Upper lobe of right lung (tissue), 1 donor: ENCODE data around the gene SRM. TPM values are rescaled to one million over a fixed set of nuclear protein-coding genes. Genes with fewer than 3 reads are reported as not detected.
"Not testable (repeated sequence)": the region's sequence is repeated elsewhere in the genome, so short reads cannot be mapped to it uniquely, and the experiment has no call there.

ENCODE experiments used
- ATAC-seq: fragments of 200-7000 bp; cut with Tn5 transposase; one replicate; pipeline ENCODE4 v1.9.1; 2020; ENCODE audit warnings: mild to moderate bottlenecking, moderate library complexity
- DNase-seq: peaks from one replicate; pipeline ENCODE4 v3.0.0-alpha.2; 2020
- H3K27ac ChIP-seq: fragments of 200-600 bp; one replicate; pipeline ENCODE4 v1.8.0; 2022
- H3K27me3 ChIP-seq: fragments of 200-600 bp; one replicate; pipeline ENCODE4 v1.8.0; 2022; ENCODE audit warnings: mild to moderate bottlenecking
- H3K36me3 ChIP-seq: fragments of 200-600 bp; one replicate; pipeline ENCODE4 v1.8.0; 2022
- H3K4me1 ChIP-seq: fragments of 200-600 bp; one replicate; pipeline ENCODE4 v1.8.0; 2022
- H3K4me3 ChIP-seq: fragments of 200-600 bp; one replicate; pipeline ENCODE4 v1.8.0; 2022; ENCODE audit warnings: mild to moderate bottlenecking
- H3K9me3 ChIP-seq: fragments of 200-600 bp; one replicate; pipeline ENCODE4 v1.8.0; 2022
- intact Hi-C: fragments of 100-400 bp; cut with DNase I; formaldehyde crosslinking; loops from one replicate; pipeline ENCODE4 v1.11.0; 2022
- total RNA-seq: library from RNA; stranded (reverse); fragmentation: NEBNext Ultra II Directional; extraction: Animal tissue kit (Norgen Biotek cat#: 25700); gene quantifications from one replicate; pipeline ENCODE4 v1.2.1, GENCODE V29; 2021
- TF ChIP-seq, protein P1 (sequence below): fragments of 200-600 bp; IDR thresholded peaks from one replicate; pipeline ENCODE4 v1.8.0; 2022; ENCODE audit warnings: antibody characterized with exemption
- donor health status: DM: no; HTN: yes; CAD: no; lungs with severe emphysema.

The SRM gene
- total RNA-seq, 1 donor from 2014 or later, result 46.1 TPM

DNA sequence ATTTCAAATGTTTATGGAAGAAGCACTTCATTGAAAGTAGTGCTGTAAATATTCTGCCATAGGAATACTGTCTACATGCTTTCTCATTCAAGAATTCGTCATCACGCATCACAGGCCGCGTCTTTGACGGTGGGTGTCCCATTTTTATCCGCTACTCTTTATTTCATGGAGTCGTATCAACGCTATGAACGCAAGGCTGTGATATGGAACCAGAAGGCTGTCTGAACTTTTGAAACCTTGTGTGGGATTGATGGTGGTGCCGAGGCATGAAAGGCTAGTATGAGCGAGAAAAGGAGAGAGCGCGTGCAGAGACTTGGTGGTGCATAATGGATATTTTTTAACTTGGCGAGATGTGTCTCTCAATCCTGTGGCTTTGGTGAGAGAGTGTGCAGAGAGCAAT, 36.6 kb downstream of the SRM start:
- no peak overlapping the region for H3K4me3 ChIP-seq
- intact Hi-C loops, result no loop called here
- no peak for DNase-seq
- H3K4me1 ChIP-seq, result no peaks in the 10 kb centered on the region
- no peaks in the 10 kb centered on the region for H3K9me3 ChIP-seq
- ATAC-seq, result no peak
- H3K36me3 ChIP-seq, result peaks cover 97% of the 10 kb centered on the region
- H3K27me3 ChIP-seq, result no peaks in the 10 kb centered on the region
- H3K27ac ChIP-seq, result no peak overlapping the region
- TF ChIP-seq, protein P1, sequence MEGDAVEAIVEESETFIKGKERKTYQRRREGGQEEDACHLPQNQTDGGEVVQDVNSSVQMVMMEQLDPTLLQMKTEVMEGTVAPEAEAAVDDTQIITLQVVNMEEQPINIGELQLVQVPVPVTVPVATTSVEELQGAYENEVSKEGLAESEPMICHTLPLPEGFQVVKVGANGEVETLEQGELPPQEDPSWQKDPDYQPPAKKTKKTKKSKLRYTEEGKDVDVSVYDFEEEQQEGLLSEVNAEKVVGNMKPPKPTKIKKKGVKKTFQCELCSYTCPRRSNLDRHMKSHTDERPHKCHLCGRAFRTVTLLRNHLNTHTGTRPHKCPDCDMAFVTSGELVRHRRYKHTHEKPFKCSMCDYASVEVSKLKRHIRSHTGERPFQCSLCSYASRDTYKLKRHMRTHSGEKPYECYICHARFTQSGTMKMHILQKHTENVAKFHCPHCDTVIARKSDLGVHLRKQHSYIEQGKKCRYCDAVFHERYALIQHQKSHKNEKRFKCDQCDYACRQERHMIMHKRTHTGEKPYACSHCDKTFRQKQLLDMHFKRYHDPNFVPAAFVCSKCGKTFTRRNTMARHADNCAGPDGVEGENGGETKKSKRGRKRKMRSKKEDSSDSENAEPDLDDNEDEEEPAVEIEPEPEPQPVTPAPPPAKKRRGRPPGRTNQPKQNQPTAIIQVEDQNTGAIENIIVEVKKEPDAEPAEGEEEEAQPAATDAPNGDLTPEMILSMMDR, result no peak

DNA sequence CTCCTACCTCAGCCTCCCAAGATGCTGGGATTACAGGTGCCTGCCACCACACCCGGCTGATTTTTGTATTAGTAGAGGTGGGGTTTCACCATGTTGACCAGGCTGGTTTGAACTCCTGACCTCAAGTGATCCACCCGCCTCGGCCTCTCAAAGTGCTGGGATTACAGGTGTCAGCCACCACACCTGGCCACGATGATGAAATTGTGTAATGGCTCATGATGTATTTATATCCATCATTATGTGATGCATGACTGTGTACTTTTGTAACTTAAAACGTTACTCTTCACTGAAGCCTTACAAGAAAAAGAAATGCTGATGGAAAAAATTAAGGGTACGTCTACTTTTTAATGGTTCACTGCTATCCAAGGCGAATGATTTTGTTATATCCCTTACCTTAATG, 39.8 kb downstream of the SRM start:
- no peaks in the 10 kb centered on the region for H3K9me3 ChIP-seq
- H3K27me3 ChIP-seq, result no peaks in the 10 kb centered on the region
- no peak overlapping the region for H3K4me3 ChIP-seq
- intact Hi-C loops, result no loop called here
- TF ChIP-seq, protein P1, result no peak
- no peak overlapping the region for H3K27ac ChIP-seq
- H3K36me3 ChIP-seq, result peaks cover 97% of the 10 kb centered on the region
- no peak for ATAC-seq
- peaks cover 4% of the 10 kb centered on the region for H3K4me1 ChIP-seq
- DNase-seq, result no peak

DNA sequence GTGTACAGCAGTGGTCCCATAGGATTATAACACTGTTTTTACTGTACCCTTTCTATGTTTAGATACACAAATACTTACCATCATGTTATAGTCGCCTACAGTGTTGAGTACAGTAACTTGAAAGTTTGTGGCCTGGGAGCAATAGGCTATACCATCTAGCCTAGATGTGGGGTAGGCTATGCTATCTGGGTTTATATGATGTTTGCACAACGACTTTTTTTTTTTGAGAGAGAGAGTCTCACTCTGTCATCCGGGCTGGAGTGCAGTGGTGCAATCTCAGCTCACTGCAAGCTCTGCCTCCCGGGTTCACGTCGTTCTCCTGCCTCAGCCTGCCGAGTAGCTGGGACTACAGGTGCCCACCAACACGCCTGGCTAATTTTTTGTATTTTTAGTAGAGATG, 40.5 kb downstream of the SRM start:
- ATAC-seq, DNase-seq, intact Hi-C loops, H3K27me3 ChIP-seq, H3K27ac ChIP-seq, H3K4me3 ChIP-seq, H3K9me3 ChIP-seq: not testable (repeated sequence)
- Histone ChIP-seq H3K36me3 (peaks cover 100% of the 10 kb centered on the region), H3K4me1 (peaks cover 10% of the 10 kb centered on the region)

DNA sequence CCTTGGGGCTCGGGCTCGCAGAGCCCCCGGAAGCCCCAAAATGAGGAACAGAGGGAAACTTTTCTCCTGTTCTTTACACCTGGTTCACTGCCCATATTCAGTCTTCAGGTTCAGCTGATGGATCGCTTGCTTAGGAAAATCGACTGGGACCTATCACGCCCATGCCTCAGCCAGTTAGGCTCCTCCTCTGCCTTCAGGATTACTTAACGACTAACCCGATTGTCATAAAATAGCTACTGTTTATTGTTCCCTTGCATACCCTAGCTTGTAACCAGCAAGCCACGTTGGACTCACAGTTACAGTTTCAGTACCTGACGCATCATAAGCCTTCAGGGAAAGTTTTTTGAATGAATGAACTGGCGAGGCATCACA, 46.7 kb downstream of the SRM start:
- Histone ChIP-seq H3K4me1 (peaks cover 25% of the 10 kb centered on the region), H3K27me3 (no peaks in the 10 kb centered on the region), H3K9me3 (no peaks in the 10 kb centered on the region), H3K27ac (peak overlapping the region; percentile 98), H3K36me3 (peaks cover 50% of the 10 kb centered on the region), H3K4me3 (peak overlapping the region; percentile 94)
- DNase-seq (no peak), ATAC-seq (peak; percentile 2)
- TF ChIP-seq, protein P1, result no peak
- intact Hi-C loops, result no loop called here

DNA sequence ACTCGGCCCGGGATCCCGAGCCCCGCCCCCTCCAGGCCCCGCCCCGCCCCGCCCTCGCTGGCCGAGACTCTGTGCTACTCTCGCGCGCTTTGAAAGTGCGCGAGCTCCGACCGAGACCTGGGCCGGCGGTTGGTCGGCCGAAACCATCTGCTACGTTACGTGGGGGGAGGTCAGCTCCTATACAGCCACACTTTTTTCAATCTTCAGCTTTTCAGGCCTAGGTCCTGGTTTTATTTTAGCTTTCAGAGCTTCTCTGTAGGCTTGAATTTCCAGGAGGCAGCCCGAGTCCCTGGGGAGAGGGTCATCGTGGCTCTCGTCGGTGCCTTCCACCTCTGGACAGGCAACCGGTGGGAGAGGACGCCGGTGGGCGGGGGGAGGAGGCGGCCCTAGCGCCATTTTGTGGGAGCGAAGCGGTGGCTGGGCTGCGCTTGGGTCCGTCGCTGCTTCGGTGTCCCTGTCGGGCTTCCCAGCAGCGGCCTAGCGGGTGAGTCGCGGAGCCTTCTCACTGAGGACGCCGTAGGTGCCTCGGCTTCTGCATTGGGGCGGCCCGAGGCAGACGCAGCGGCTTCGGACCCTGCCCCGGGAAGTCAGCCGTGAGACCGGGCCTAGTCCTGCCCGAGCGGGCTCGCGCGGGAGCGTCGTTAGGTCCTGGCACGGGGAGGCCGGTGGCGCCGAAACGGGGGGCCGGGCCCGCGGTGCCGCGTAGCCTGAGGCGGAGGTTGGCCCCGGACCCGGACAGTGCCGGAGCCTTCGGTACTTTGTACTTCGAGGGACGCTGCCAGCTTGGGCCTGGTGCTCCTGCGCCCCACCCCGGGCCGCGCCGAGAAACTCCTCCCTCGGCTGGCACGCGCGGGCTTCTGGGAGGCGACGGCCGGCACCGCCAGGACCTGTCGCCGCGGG, 47.3 kb downstream of the SRM start, which contains the start of gene TARDBP:
Gene TARDBP (plus strand): TSS at position 395 of the 900 bp plus-strand sequence. CDS start 1,074 bp downstream, outside the sequence.
- Histone ChIP-seq H3K27me3 (no peaks in the 10 kb centered on the region), H3K9me3 (no peaks in the 10 kb centered on the region), H3K27ac (peak within 1 kb of the TSS; percentile 98), H3K4me1 (peaks cover 25% of the 10 kb centered on the region), H3K4me3 (peak within 1 kb of the TSS; percentile 94), H3K36me3 (peaks cover 44% of the 10 kb centered on the region)
- DNase-seq, result peak; percentile 95
- peak; percentile 97 for ATAC-seq
- intact Hi-C loops, result no loop called here
- TF ChIP-seq, protein P1, result no peak

Other genes starting within 250 kb of the SRM start
- 112 TPM for gene TARDBP, start 47.4 kb downstream of the SRM start, total RNA-seq
- not detected for gene MASP2, start 12.8 kb downstream of the SRM start, total RNA-seq
- 50.9 TPM for gene EXOSC10, start 39.9 kb upstream of the SRM start, total RNA-seq
- gene ANGPTL7, start 129.3 kb upstream of the SRM start, total RNA-seq, result 1.1 TPM
- 32.3 TPM for gene MTOR, start 202.5 kb upstream of the SRM start, total RNA-seq
- 15.3 TPM for gene UBIAD1, start 213.2 kb upstream of the SRM start, total RNA-seq